Ovary (tissue), 3 donors: Measurements from ENCODE around the gene MYO1A.
"Not testable (repeated sequence)": the region's sequence is repeated elsewhere in the genome, so short reads cannot be mapped to it uniquely, and the experiment has no call there.

Experiments
- EP300 ChIP-seq: sonication (generic); formaldehyde crosslinking; IDR thresholded peaks from one replicate; pipeline ENCODE4 v1.6.1; 2017; ENCODE audit warnings: antibody characterized with exemption
- POLR2A ChIP-seq: fragments of 450-650 bp; IDR thresholded peaks from one replicate; pipeline ENCODE4 v1.6.1; 2017; ENCODE audit warnings: antibody characterized with exemption, mild to moderate bottlenecking, moderate library complexity
- TF ChIP-seq, protein P1 (sequence below), 3 donors: fragments of 450-650 bp in 2 of 3; fragments of 200-600 bp in 1 of 3; IDR thresholded peaks; one replicate each; pipeline versions ENCODE4 v1.5.1 to v1.8.0; 2016 to 2022; ENCODE audit warnings: antibody characterized with exemption in 3 of 3, mild to moderate bottlenecking in 1 of 3
- donor health status: DM: no; HTN: no; CAD: no.

- TF ChIP-seq, protein P1, sequence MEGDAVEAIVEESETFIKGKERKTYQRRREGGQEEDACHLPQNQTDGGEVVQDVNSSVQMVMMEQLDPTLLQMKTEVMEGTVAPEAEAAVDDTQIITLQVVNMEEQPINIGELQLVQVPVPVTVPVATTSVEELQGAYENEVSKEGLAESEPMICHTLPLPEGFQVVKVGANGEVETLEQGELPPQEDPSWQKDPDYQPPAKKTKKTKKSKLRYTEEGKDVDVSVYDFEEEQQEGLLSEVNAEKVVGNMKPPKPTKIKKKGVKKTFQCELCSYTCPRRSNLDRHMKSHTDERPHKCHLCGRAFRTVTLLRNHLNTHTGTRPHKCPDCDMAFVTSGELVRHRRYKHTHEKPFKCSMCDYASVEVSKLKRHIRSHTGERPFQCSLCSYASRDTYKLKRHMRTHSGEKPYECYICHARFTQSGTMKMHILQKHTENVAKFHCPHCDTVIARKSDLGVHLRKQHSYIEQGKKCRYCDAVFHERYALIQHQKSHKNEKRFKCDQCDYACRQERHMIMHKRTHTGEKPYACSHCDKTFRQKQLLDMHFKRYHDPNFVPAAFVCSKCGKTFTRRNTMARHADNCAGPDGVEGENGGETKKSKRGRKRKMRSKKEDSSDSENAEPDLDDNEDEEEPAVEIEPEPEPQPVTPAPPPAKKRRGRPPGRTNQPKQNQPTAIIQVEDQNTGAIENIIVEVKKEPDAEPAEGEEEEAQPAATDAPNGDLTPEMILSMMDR (IDR thresholded peaks at IDR 0.05) = not testable (repeated sequence)
- TF ChIP-seq POLR2A, EP300: not testable (repeated sequence)
These were observed 64.2 kb downstream of the MYO1A start for GRCh38 chr12:56985714-56986113.
